RPMI8226 (cell line): ENCODE measurements around the gene ATG101.

Experiments
- DNase-seq: peaks from one replicate; pipeline ENCODE4 v3.0.0-alpha.2; 2015

The ATG101 gene

GRCh38 chr12:52080403-52081251 lies 10.8 kb downstream of the ATG101 start:
- no peak for DNase-seq

DNA sequence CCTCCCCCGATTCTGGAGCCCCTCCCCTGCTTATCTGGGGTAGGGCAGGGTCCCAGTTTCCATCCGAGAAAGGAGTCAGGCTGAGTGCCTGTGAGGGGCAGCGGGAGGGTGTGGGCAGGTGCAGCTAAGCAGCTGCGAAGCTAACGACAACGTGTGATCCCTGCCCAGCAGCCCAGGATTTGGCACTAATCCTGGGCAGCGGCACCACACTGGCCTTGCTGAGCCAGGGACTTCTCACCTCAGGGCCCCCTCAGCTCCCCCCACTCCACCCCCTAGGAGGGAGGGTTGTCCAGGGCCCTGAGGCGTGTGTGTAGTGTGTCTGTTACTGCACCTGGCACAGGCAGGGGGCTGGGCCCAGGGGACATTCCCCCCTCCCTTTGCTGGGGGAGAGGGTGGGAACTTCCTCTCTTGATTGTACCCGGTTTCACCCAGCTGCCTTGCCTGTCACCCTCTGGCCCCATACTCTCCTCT lies 11.5 kb downstream of the ATG101 start:
- peak; percentile 94 for DNase-seq

DNA sequence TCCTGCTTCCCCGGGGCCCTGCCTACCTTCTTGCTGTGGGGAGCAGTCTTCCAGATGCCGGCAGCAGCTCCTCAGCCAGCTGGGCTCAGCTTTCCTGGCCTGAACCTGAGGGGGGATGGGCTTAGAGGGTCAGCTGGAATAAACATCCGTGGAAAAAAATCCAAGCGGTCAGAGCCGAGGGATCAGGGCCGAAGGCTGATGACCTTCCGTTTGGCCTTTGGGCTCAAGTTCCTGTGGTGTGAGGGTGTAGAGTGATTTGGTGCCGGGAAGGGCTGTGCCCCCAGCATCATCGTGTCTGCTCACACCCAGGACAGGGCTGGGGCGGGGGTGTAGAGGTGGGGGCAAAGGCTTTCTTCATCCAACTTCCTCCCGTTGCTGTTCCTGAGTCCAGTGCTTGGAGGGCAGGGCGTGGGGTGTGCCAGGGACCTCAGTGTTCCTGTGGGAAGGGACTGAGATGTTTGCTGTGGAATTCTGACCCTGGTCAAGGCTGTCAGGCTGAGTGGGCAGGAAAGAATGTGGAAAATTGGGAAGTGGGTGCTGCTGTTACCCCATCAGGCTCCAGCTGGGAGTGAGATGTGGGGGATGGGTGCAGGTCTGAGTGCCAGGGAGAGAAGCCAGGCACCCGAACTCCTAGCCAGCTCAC lies 12.4 kb downstream of the ATG101 start:
- DNase-seq, result no peak

DNA sequence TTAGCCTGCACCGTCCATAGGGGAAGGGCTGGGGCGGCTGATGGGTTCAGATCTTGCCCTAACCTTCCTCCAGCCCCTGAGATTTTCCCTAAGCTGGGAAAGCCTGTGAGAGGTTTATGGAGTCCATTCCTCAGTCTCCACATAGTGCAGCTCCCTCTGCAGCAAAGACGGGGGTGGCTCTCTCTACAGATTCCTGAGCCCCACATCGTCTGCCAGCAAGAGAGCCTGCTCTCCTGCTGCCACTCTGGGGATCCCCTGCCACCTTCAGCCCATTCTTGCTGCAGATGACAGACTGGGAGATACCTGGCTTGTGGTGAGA lies 12.8 kb downstream of the ATG101 start:
- peak; percentile 19 for DNase-seq

- peak; percentile 61 for DNase-seq
Observed at GRCh38 chr12:52082988-52083637, 13.3 kb downstream of the ATG101 start.

DNA sequence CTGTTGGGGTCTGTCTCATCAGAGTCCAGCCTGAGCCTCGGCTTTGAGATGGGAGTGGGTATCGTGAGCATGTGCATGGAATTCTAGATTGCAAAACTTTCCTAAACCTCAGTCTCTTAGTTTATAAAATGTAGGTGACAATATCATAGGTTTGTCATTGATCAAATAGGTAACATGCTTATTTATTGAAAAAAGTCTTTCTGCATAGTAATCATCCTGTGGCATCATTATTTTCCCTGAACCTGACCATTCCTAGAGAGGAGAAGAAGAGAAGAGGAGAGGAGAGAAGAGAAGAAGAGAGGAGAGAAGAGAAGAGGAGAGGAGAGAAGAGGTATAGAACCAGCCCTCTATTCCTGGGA lies 13.8 kb downstream of the ATG101 start:
- DNase-seq, result no peak

- DNase-seq, result no peak
Observed at GRCh38 chr12:52084491-52085231, 14.9 kb downstream of the ATG101 start.

DNA sequence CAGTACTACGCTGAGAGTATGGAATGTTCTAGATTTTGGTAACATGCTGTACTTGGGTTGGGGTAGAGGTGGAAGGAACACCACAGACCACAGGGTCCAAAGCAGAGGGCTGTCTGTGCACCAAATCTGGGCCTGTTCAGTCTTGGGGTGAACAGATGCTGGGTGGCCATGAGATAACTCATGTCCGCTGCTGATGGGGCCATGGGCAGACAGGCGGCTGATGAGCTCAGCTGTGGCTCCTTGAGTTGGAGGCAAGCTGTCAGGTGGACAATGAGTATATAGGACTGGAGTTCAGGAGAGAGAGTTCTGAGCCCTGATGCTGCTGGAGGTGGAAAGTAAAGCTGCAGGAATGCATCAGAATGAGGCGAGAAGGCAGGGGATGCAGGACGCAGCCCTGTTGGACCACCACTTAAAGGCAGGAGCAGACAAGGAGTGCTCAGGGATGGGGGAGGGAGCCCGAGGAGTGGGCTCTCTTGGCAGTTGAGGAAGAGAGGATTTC lies 16.0 kb downstream of the ATG101 start:
- no peak for DNase-seq

- no peak for DNase-seq
Observed at GRCh38 chr12:52086366-52086765, 16.6 kb downstream of the ATG101 start.

DNA sequence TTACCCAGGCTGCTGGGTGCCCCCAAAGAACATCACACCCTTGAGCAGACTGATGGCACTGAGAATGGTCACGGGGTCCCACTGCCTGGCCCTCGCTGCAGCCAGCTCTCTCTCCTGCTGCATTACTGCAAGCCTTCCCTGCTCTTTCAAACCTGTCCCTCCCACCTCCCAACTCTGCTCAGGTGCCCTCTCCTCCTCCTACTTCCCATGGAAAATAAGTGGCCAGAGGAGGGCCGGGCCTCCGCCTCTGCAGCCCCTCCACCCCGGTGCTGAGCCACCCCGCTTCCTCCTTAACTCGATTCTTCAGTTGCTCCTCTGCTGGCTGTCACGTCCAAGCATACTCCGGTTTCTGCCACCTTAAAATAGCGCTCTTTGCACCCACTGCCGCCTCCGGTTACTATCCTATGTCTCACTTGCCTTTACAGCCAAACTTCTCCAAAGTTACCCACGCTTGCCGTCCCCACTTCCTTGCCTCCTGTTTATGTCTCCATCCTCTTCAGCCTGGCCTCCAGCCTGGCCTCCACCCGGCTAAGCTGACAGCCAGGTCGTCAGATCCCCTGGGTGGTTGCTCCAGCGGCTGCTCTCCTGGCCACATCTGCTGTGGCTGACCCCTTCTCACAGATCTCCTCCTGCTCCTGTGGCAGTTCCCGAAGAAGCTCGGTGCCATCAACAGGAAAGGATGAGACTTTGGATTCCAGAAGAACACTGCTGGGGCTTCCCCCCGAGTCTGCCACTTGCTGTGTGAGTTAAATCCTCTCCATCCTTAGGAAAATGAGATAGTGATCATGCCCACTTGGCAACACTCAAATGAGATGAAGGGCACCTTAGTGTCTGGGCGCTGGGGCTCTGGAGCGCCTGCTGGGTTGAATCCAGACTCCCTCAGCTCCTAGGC lies 17.4 kb downstream of the ATG101 start:
- DNase-seq, result no peak

DNA sequence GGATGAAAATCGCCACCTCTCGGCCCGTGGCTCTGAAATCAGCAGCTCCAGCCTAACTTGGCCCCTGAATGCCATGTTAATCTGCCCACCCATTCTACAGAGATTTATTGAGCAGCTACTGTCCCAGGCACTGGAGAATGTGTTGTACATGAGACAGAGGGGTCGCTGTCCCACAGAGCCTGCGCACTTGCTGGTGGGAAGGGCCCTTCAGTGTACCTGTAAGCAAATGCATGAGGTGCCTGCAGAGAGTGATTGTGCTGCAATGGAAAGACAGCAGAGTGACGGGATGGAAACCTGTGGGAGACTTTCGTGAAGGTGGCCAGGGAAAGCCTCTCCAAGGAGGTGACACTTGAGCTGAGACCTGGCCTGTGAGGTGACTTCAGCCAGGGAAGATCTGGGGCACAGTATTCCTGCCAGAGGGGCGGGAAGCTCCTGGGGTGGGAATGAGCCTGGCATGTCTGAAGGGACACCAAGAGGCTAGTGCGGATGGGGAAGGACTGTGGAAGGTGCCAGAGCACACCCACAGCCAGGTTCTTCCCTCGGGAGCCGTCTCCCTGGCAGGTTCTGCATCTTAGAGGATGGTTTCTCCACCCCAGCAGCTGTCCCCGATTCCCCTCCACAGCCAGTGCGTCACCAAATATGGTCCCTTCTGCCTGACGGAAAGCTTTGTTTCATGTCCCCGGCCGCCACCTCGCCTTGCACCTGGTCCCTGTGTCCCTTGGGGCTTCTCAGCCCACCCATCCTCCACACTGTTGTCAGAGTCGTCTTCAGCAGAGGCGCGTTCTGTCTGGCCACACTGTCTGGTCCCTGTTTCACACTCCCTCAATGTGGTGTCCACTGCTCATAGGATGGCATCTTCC lies 18.4 kb downstream of the ATG101 start:
- no peak for DNase-seq

GRCh38 chr12:52089491-52089890 lies 19.7 kb downstream of the ATG101 start:
- DNase-seq, result no peak

DNA sequence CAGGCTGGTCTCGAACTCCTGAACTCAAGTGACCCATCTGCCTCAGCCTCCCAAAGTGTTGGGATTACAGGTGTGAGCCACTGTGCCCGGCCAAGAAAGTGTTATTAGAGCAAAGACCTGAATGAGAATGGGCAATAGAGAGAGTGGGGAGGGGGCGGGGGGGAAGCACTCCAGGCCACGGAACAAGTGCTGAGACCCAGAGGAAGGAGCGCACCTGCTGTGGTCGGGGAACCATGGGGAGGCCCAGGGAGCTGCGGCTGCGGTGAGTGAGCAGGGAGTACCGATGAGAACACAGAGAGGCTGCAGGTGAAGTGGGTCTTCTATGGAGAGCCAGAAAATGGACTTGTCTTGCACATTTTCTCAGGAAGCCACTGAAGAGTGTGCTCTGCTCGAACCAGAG lies 20.5 kb downstream of the ATG101 start:
- DNase-seq, result peak; percentile 63

DNA sequence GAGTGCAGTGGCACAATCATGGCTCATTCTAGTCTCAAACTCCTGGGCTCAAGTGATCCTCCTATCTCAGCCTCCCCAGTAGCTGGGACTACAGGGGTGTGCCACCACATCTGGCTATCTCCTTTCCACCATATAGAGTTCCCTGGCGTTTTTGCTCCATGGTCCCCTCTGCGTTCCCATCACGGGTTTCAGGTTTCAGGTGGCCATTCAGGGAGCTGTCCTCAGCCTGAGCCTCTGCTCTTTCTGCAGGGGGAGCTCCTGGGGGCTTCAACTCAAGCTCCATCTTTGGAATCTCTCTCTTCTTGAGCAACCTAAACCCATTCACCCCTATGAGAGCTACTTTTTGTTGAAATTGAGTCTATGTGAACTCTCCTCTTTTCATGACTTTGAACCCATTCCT lies 21.3 kb downstream of the ATG101 start:
- DNase-seq, result no peak

DNA sequence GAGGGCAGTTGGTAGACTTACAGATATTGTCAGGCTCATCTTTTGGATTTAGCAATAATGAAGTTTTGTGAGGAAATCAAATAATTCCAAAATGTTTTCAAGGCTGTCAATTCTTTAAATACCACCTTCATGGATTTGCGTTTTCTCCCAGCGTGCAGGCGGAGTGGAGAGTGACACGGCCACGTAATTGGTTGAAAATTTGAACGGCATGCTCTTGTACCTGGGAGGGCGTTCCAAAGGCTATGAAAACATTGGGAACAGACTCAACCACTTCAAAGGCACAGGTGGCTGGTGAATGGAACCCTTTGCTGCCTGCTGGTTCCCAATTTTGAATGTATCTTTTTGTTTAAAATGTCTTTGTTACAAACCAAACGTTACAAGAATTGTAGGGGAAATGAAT lies 22.1 kb downstream of the ATG101 start:
- no peak for DNase-seq

- no peak for DNase-seq
Observed at GRCh38 chr12:52093346-52093745, 23.6 kb downstream of the ATG101 start.

- no peak for DNase-seq
Observed at GRCh38 chr12:52096332-52097044, 26.7 kb downstream of the ATG101 start.

DNA sequence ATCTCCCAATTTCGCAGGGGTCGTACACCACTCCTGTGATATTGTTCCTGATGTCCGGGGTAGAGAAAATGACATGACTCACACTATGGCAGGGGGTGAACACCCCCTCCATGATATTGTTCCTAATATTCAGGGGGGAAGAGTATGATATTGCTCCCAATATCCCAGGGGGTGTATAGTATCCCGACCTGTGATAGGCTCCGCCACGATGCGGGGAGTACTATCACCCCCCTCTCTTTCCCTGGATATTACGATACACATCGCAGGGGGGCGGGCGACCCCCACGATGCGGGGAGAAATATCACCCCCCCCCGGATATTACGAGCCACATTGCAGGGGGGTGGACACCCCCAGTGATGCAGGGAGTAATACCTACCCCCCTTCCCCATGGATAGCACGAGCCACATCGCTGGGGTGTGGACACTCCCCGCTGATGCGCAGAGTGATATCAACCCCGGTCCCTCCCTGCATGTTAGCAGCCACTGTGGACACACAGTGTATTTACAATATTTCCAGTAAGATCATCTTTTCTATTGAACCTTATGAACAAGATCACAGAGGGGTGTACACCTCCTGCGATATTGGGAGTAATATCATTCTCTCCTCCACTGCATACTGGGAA lies 27.4 kb downstream of the ATG101 start:
- no peak for DNase-seq

DNA sequence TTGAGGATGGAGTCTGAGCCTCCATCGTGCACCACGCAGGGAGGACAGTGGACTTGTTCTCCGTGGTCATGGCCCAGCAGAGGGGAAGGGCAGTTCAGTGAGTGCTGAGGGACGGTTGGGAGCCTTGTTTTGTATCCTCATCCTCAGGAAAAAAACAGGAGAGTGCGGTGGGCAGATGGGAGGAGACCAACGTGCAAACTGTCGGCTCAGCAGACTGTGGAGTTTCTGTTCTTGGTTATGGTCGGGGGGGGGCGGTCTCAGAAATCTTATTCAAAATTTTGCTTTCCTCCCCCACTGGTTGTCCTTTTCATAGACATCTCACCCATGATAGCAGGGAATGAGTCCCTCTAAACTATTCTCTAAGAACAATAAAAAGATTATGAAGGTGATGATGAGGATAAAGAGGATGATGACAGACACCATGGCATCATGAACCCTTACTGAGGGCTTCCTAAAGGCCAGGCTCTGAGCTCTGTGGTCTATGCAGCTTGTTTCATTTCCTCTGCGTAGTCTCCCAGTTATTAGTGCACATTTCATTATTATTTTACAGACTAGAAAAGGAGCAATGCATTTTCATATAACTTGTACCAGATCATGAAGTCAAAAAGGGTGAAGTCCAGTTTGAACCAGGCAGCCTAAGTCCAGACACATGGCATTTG lies 34.8 kb downstream of the ATG101 start:
- peak; percentile 68 for DNase-seq
